Stimulated activated CD8-positive, alpha-beta memory T cell treated with anti-CD3 and anti-CD28 coated beads, Interleukin-4, amount 100 ng/mL, for 1 hour (primary cell): ENCODE data around the gene SLC25A38.

Experiments
- DNase-seq, 2 donors: peaks; one replicate each; pipeline ENCODE4 v3.0.0-alpha.2; 2020; ENCODE audit warnings: low read depth in 2 of 2, low spot score in 1 of 2

Gene SLC25A38

DNA sequence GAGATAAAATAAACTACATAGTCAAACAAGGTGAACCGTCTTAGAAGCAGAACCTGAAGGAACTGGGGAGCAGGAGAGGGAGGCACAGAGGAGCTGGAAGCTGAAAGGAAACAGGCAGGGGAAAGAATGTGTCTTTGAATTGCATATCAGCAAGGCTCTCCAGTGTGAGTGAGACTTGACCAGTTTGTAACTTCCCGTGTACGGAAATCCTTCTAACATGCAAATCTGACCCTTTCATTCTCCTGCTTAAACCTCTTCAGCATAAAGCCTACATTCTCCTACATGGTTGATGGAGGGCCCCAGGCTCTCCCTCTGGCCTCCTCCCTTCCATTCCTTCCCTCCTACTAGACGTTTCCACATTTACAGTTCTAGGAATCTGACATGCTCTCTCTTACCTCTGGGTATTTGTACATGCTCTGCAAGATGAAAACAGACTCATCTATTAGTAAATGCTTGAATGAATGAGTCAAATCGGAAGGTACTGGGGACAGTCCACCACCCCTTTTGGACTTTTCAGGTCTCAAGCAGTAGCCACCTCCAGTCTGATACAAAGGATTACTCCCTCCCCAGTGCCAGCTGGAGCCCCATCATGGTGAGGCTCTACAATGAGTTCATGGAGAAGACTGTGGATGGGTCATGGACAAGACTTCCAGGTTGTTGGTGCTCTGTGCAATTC, 6.1 kb upstream of the SLC25A38 start:
- no peak for DNase-seq

DNA sequence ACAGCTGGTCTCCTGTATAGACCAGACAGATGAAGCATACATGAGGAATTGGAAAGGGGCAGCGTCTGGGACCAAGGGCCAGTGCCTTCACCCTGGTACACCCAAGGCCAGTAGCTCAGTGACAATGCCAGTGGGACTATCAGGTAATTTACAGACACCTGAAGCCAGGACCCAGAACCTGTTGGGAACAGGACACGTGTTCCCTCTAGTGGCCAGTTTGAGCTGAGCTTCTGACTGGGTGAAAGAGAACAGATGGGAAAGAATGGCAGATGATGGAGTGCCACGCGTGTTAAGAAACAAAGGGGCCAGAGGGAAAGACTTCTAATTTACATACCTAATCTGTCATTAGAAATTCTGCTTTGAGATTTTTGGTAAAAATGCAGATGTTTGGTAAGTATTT, 5.1 kb upstream of the SLC25A38 start:
- DNase-seq, result peak in 1 of 2 donors; percentile 37

DNA sequence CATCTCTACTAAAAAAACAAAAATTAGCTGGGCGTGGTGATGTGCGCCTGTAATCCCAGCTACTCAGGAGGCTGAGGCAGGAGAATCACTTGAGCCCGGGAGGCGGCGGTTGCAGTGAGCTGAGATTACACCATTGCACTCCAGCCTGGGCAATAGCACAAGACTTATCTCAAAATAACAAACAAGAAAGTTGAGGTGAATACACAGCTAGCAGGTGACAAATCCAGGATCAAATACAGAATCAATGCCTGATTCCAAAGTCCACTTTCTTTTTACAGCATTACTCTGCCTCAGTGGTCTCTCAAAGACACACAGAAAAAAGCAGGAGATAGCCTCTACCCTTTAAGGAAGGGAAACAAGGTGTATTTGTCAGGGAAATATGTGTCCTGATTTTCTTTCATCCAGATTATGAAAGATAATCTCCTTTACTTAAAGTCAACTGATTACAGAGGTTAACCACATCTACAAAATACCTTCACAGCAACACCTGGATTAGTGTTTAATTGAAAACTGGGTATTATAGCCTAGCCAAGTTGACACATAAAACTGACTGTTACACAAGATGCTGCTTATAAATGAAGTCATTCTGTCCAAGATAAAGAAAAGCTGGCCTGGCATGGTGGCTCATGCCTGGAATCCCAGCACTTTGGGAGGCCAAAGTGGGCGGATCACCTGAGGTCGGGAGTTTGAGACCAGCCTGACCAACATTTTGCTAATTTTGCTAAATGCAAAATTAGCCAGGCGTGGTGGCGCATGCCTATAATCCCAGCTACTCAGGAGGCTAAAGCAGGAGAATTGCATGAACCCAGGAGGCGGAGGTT, 4.0 kb upstream of the SLC25A38 start:
- DNase-seq, result no peak

DNA sequence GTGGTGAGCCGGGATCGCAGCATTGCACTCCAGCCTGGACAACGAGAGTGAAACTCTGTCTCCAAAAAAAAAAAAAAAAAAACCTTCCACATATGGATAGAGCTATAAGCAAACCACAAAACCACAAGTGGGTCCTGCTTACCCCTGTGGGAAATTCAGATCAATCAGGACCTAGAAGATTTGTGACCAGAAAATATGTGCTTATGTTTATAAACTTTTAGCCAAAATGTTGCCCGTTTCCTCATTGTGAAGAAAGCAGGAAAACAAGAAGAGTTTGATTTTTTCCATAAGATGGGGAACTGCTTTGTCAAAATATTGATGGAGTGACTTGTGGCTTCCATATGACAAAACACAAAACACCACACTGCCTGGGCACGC, 3.4 kb upstream of the SLC25A38 start:
- DNase-seq, result no peak

DNA sequence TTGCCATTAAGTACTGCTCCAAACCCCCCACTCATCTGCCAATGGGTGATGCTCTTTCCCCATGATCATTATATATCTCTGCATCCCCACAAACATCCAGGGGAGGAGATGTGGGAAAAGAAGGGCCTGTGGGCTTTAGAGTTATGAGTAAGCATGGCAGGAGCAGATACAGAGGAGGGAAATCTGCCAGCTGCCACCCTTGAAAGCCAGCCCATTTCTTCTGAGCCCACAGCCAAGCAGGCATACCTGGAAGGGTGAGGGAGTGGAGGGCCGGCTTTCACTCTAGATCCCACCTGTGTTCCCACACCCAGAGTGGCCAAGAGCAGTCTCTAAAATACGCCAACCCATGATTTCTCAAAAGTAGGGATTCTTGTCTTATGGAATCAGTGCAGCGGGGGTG, 1.7 kb upstream of the SLC25A38 start:
- no peak for DNase-seq

DNA sequence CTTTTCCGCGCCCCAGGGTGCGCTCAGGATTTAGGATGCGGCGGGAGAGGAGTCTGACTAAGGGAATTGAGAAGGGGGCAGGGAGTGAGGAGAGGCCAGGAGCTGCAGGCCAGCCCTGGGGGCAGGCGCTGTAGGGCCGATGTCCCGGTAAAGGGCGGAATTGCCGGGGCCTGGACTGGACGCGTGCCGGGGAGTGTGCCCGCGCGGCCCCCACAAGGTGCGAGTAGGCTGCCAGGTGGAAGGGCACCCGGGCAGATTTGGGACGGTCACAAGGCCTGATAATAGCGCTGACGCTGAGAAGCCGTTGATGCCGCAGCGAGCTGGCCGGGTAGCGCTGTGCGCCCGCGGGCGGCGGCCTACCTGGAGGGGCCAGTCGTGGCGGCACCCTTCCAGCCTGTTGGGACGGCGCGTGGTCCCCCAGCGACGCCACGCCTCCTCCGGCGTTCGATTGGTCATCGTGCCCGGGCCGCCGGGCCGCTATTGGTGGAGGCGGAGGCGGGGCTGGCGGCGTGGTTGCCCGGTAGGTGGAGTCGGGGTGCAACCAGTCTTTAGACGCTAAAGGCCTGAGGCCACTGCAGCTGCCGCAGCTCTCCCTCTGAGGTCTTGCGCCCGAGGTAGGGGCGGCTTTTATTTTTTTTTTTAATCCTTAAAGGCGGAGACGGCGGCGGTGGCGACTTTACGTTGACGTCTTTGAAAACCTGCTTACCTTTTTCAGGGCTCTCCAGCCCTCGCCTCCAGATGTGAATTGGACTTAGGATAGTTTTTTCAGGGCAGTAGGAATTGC, 903 bp downstream of the SLC25A38 start:
- DNase-seq, result peak; percentile 83 to 86

DNA sequence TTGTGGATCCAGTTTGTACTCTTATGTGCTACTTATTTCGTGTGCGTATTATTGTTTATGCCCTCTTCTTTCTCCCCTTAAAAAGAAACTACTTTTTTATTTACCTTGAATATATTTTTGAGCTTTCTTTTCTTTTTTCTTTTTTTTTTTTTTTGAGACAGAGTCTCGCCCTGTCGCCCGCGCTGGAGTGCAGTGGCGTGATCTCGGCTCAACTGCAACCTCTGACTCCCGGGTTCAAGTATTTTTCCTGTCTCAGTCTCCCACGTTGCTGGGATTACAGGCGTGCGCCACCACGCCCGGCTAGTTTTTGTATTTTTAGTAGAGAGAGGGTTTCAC, 1.5 kb downstream of the SLC25A38 start:
- DNase-seq, result no peak

DNA sequence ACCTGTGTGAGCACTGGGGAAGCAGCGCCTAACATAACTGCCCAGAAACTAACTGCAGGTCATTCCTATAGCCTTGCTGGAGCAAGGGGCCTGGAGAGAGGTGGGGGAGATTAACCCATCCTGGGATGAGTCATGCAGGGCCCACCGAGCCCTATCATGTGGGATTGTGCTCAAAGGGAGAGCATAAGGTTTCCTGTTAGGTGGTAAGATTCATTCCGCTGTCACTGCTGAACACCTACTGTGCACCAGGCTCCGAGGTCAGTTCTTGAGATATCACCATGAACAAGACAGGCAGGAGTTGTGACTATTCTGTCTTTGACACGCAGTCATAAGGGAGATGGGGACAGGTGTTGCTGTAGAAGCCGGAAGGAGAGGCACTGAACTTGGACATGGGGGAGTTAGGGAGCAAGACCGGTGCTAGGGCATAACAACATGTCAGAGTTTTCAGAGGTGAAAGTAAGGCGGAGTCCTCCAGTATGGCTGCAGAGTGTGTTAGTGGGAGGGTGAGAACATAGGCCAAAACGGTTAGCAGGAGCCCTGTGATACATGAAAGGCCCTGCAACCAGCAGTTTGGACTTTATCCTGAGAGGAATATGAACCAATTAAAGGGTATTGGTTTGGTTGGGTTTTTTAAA, 2.4 kb downstream of the SLC25A38 start:
- DNase-seq, result no peak

DNA sequence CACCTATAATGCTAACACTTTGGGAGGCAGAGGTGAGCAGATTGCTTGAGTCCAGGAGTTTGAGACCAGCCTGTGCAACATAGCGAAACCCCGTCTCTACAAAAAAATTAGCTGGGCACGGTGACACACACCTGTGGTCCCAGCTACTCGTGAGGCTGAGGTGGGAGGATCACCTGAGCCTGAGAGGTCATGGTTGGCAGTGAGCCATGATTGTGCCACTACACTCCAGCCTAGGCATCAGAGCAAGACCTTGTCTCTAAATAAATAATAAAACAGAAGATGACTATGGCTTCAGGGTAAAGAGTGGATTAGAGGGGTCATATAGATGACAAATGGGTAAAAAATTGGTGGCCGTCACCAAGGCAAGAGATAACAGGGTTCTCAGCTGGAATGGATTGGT, 3.1 kb downstream of the SLC25A38 start:
- no peak for DNase-seq

DNA sequence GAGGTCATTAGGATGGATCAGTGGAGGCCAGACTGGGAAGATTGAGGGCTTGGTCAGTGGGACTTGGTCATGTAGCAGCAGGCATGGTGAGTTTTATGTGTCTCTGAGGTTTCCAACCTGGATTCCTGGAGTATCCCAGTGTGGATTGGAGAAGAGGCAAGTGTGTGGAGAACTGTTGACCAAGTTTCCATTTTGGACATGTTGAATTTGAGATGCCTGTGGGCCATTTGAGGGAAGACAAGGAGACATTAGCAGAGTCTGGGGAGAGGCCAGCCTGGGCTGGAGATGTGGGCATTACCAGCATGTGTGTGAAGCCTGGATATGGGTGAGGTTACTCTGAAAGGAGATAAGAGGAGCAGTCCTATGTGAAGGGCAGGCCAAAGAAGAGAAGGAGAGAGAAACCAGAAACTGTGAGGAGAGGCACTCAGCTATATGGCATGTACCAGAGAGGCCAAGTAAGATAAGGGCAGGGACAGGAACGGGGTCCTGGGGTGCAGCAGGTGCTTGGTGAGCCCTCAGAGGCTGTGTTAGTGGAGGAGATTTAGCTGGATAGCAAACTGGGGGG, 4.3 kb downstream of the SLC25A38 start:
- DNase-seq, result no peak

DNA sequence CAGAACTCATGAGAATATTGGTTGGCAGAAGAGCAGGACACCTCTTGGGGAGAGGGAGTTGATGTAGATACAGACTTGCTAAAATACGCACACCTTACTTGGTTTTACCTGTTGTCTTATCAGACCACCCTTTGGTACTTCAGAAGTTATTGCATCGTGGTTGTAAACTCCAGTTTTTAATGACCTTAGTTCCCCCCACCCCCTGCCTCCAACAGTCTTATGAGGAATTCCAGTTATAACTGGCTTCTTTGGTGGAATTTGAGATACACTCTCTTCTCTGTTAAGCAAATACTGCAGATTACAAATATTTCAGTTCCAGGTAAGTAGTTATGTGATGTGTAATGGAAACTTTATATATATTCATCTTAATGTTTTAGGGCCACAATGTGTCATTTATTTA, 5.0 kb downstream of the SLC25A38 start:
- no peak for DNase-seq

DNA sequence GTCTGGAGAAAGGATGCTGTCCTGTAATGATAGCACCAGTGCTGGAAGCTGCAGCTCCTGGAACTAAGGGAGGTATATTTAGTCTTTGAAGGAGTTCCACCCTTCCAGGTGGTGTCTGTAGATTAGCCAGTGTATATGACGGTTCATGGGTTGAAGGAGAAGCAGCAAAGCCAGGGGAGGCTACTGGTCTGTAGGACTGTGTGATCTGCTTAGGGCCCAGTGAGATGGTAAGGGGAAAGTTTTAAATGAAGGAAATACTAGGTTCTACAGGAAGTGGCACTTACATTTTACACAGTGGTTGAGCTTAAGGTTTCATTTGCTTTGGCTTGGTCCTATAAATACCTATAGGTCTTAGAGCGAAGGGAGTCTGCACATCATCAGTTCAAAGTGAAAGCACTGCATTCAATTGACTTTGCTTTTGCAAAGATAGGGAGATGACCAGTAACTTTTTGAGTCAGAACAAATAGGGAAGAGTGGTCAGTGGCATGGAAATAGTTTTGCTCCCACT, 5.6 kb downstream of the SLC25A38 start:
- no peak for DNase-seq

DNA sequence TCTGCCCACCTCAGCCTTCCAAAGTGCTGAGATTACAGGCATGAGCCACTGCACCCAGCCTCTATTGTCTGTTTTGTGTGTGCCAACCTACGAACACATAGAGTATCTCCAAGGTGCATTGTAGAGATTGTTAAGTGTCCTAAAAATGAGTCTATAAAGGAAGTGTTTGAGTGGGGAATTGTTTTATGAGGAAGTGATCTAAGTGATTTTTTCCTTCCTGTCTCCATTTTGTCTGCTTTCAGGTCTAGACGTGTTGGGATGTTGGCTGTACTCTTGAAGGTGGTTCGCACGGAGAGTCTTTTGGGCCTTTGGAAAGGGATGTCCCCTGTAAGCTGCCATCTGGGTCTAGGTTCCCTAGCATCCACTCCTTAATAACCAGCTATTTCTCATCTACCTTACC, 7.0 kb downstream of the SLC25A38 start:
- DNase-seq, result no peak

DNA sequence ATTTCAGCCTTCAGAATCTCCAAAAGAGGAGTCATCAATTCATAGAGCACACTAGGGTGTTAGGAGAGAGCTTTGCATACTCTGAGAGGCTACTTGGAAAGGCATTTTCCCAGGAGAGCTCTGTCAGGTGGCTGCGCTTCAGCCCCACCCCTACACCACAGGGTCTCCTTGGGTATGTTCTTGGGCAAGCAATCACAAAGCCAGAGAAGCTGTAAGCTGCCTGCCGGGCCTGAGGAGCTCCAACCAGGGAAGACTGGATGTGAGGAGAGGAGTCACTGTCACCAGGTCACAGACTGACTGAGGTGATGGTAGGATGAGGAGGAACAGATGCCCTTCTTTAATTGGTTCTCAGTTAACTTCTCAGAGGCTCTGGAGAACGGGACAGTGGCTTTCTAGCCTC, 13.5 kb downstream of the SLC25A38 start:
- DNase-seq, result no peak

DNA sequence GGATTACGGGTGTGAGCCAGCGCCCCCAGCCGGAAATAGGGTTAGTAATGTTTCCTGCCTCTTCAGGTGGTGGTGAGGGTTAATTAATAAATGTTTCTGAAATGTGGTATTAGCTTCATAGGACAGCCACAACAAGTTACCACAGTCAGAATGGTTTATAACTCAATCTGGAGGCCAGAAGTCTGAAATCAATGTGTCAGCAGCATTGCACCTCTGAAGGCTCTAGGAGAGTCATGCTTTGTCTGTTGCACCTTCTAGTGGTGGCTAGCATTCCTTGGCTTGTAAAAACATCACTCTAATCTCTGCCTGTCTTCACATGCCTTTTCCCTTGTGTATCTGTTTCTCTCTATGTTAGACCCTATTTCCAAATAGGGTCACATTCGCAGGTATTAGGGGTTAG, 15.5 kb downstream of the SLC25A38 start:
- no peak for DNase-seq

DNA sequence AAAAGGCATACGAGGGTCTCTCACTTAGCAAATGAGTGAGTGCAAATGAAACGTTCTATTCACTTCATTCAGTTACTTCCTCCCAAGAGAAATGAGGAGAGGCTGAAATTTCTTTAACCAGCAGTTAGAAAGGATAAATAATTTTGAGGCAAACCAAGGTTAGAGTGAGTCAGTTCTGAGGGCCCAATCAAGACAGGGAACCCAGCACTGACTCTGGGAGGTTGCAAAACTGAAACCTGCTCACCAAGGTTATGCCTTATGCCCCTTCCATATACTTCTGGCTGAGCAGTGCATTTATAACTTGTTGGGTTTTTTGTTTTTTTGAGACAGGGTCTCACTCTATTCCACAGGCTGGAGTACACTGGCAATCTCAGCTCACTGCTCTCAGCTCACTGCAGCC, 18.8 kb downstream of the SLC25A38 start:
- DNase-seq, result no peak

DNA sequence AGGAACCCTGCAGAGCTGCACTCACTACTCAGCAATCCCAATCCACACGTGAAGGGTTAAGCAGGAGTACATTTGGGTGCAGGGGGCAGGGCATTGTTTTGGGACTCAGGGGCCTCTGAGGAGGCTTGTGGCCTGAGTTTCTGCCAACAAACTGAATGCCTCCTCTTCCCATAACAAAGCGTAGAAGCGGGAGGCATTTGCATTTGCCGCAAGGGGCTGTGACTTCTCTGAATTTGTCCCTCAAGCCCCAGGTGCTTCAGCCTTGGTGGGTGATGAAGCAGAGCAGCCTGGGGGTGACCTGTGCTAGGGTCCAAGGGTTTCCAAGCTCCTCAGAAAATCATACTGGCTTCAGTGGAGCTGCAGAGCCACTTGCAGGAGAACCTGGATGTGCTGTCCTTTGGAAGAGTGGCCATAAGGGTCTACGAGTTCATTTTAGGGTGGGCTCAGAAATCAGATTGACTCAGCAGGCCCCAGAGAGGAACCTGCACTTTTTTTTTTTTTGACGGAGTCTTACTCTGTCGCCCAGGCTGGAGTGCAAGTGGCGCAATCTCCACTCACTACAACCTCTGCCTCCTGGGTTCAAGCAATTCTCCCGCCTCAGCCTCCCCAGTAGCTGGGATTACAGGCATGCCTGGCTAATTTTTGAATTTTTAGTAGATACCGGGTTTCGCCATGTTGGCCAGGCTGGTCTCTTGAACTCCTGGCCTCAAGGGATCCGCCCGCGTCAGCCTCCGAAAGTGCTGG, 21.9 kb downstream of the SLC25A38 start:
- DNase-seq, result no peak

DNA sequence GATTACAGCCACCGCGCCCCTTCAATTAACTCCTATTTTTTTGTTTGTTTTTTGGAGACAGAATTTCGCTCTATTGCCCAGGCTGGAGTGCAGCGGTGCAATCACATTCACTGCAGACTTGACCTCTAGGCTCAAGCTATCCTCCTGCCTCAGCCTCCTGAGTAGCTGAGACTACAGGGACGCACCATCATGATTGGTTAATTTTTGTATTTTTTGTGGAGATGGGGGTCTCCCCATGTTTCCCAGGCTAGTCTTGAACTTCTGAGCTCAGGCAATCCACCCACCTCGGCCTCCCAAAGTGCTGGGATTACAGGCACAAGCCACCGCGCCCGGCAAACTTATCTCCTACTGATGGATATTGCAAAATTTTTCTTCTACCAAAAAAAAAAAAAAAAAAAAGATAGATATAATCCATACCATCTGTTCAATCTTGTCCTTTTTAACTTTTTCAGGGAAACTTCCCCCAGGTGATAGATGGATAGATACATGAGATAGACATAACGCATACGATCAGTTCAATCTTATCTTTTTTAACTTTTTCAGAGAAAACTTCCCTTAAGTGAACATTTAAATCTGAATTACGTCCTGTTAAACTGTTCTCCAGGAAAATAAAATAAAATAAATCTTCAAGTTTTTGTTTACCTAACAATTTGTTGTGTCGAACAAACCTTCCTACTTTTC, 22.7 kb downstream of the SLC25A38 start:
- DNase-seq, result no peak

DNA sequence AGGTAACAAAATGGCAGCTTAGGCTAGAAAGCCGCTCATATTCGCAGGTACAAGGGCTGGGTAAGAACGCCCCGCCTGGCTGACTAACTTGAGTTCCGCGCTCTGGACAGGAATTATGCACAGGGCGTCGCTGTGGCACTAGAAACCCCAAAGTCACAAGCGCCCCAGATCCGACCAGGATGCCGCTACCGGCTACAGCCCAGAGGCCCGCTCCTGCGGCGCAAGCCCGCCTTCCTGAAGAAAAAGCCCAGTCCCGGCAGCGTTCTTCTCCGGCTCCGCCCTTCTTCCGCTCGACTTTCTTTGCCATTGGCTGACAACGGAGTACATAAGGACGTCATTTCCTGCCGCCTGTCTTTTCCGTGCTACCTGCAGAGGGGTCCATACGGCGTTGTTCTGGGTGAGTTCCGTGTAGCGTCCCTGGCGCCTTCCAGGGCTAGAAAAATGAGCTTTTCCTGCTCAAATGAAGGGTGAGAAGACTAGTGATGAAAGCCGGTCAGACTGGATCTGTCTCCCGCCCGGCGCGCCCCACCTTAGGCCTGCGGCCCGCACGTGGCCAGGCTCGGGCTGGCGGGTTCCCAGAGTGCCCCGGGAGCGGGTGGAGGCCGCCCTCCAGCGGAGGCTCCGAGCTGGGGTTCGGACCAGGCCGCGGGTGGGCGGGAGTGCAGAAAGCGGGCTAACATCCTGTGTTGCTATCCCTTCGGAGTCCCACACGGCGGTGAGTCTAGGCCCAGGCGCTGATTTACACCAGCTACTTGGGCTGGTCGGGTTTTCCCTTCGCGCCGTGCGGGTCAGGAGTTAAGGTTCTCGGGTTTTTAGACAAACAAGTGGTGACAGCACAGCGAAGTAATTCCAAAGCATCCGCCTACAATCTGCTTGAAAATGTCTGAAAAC, 23.4 kb downstream of the SLC25A38 start, which contains the start of gene RPSA:
Gene RPSA (plus strand): TSS at position 353 of the 891 bp plus-strand sequence. CDS start 934 bp downstream, outside the sequence.
- DNase-seq, result peak; percentile 80 to 87
